GM21360 (cell line): ENCODE measurements around the gene OR10D3.
"Not testable (repeated sequence)": the region's sequence is repeated elsewhere in the genome, so short reads cannot be mapped to it uniquely, and the experiment has no call there.

ENCODE experiments used
- ATAC-seq: cut with Tn5 transposase; IDR thresholded peaks from one replicate; pipeline ENCODE4 v1.9.1; 2021; ENCODE audit warnings: mild to moderate bottlenecking, moderate library complexity; ENCODE audit not compliant: unreplicated experiment

OR10D3 gene

DNA sequence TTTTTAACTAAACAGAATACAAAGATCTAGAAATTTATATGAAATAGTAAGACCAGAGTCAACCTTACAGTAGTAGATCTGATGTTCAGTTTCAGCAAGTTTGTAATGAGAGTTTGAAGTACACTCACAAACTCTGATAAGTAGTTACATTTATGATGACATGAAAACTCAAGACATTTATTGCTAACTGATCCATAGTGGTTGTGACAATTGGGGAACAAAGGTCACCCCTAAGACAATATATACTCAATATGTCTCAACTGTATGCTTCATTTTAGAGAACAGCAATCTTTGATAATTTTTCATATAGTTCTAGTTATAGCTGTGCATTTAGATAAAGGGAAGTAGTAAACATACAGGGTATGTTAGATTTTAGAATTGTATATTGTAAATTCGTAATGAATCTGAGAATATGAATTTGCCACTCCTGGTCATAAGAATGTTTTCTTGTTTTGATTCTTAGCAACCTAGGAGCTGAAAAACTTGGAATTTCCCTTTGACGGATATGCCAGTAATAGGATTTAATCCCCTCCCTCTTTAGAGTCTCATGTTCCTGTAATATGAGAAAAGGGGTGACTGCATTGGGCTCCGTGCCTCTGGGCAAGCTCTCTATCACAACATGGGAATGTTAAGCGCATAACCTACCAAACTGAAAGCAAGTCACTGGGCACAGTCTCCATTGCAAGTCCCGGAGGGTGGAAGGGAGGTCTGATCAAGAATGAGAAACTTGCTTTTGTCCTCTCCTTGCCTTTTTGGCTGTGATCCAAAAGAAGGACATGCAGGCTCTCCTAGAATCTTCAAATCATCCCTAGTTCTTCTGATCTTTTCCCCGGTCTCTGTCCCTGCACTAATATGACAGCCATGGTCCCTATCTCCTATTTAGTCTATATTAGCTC lies 11.4 kb downstream of the OR10D3 start:
- no peak for ATAC-seq

DNA sequence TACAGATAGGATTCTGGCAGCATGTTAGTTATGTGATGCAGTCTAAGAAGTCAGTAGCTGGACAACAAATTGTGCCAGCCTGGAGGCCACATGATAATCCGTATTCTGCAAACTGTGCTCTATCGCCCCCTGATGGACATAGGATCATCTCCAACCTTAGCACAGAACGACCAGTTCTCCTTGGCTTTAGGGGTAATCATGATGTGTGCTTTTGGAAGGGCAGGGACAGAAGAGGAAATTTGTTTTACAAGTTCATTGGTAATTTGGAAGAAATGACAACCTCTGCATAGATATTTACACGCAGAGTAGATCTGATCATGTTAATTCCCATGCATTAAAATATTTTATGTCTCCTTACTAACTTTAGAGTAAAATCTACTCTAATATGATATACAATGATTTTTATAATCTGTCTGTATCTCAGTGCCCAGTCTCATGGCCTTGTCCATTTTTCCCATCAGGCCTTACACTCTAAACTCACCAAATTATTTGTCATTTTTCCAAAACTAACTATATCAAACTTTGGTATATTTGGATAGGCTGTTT lies 12.1 kb downstream of the OR10D3 start:
- peak; percentile 91 for ATAC-seq

DNA sequence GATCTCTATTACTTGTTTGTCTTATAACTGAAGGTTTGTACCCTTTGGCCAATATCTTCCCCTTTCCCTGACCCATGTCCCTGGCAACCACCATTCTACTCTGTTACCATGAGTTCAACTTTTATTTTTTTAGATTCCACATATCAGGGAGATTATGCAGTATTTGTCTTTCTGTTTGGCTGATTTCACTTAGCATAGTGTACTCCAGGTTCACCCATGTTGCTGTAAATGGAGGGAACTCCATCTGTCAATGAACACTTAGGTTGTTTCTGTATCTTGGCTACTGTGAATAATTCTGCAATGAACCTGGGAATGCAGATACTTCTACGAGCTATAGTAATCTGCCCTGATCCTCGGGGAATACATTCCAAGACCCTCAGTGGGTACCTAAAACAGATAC lies 14.9 kb downstream of the OR10D3 start:
- ATAC-seq: no peak

DNA sequence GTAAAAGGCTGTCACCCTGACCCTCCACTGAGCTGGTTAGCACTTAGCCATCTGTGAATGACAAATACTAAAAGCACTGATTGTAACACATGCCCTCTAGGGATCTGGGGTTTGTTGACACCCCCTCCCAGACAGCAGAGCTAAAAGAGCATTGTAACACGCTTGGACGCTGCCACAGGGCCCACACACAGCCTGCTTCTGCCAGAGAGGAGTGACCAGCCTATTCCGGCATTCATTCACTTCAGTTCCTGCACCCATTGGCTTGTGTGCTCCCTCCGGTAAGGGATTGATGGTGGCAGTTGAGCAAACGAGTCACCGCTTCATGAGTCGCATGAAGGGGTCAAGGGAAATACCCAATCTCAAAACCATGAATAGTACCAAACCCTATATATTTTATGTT lies 15.8 kb downstream of the OR10D3 start:
- no peak for ATAC-seq

DNA sequence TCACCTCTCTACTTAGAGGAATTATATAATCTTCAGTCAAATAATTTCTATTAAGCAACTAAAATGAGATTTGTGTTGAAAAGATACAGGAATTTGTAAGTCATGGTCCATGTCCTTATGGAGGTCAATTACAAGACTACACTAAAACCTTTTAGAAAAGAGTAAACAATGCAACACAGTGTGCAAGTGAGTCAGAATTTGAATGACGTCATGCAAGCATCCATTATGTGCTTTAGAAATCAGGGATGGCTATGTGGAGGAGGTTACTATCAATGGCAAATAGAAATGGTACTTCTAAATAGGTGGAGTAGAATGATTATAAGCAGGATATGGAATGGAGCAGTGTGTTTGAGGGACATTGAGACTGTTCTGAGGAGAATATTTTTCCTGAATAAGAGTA lies 16.6 kb downstream of the OR10D3 start:
- no peak for ATAC-seq

DNA sequence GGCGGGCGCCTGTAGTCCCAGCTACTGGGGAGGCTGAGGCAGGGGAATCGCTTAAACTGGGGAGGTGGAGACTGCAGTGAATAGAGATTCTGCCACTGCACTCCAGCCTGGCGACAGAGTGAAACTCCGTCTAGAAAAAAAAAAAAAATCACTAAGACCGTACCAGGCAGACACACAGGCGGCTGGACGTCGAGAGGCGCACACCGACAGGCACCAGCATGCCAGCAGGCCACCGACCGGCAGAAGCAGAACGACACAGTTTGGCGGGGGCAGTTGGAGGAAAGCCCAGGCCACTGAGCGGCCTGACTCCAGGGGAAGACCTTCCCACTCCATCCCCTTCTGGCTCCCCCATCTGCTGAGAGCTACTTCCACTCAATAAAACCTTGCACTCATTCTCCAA lies 17.5 kb downstream of the OR10D3 start:
- ATAC-seq: no peak

DNA sequence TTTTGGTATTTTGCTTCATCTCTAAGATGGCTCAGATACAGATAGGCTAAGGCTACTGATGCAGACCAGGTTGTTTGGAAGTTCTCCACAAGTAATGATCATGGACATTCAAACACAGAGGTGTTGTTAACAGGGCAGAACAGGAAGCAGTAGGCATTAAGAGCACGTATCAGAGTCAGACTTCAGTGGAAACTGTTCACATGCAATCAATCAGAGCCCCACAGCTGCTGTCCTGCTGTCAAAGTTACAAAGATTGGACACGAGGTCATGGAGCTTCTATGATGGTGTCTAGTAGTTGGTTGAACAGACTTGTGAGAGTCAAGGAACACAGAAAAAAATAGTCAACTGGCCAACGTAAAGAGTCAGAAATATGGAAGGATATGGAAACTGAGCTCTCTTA lies 19.8 kb downstream of the OR10D3 start:
- no peak for ATAC-seq

DNA sequence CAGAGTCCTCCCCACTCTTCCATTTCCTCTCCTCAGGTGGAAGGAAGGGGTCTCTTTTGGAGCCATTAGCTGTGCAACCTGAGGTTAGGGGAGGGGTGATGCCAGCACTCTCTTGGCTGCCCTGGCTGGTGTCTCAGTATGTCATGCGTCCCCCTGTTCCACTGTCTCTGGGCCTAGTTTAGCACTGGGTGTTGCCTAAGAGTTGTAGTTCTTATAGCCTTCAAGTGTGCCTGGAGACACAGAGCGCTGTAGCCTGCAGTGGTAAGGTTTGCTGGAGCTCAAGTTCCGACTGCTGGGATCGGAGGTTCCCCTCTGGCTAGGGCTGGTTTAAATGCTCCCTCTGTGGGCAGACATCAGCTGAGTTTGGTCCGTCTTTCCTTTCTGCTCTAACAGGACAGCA lies 20.9 kb downstream of the OR10D3 start:
- ATAC-seq: no peak

DNA sequence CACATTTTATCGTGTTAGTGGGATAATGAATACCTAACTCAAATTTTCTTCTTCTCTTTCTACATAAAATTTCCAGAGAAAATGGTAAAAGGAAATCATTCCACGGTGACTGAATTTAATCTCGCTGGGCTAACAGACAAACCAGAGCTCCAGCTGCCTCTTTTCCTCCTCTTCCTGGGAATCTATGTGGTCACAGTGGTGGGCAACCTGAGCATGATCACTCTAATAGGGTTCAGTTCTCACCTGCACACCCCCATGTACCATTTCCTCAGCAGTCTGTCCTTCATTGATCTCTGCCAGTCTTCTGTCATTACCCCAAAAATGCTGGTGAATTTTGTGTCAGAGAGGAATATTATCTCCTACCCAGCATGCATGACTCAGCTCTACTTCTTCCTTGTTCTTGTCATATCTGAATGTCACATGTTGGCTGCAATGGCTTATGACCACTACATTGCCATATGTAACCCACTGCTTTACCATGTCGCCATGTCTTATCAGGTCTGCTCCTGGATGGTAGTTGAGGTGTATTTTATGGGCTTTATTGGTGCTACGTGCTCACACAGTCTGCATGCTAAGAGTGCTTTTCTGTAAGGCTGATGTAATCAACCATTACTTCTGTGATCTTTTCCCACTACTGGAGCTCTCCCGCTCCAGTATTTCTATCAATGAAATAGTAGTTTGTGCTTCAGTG lies 24.1 kb downstream of the OR10D3 start:
- no peak for ATAC-seq

DNA sequence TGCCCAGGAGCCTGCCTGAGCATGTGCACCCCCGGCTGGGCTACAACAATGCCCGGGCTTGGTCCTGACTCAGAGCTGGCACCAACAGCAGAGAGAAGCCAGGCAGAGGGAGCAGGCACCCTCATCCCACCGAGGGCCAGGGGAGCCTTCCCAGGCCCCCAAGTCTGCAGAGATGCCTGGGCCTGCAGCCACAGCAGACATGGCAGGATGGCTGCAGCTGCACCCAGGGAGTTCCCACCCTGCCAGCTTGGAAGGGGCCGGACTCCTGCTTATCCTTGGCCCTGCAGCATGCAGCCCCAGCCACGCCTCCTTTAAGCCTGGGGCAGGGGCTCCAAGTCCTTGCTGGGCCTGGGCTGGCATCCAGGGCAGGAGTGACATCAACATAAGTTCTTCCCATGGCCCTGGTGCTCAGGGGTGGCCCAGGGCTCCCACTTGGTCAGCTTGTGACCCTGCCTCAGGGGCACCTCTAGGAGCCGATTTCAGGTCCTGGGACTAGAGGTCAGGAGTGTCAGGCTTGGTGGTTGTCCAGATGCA lies 26.7 kb downstream of the OR10D3 start:
- ATAC-seq: no peak

DNA sequence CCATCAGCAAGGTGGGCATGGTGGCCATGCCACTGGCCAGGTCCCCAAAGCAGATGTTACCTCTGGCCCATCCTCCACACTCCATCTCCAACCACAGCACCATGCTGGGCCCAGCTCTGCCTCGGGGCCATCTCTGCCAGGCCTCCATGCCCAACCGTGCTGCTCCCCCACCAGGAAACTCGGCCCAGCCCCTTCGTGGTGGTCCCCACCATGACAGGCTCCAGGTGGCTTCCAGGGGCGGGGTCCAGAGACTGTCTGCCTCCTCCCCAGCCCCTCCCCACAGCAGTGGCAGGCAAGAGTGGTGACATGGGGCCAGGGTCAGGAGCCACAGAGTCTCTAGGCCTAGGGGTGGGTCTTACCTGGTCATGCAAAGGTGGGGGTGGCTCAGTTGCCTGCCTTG lies 27.3 kb downstream of the OR10D3 start:
- no peak for ATAC-seq

DNA sequence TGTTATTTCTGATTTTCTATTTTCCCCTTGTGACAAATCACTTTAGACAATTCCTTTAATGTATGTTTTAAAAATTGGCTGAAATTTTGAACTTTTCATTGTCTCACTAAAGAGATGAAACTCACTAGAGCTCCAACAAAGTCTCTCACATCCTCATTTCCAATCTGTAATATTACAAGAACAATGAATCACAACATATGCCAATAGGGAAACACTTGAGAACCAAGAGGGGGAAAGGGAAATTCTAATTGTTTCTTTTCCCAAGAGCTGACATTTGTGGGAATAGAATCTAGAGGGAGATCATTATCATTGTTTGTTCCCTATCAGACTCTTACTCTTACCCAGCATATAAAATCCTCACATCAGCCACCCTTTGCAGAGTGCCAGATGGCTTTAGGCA lies 28.2 kb downstream of the OR10D3 start:
- ATAC-seq: no peak

DNA sequence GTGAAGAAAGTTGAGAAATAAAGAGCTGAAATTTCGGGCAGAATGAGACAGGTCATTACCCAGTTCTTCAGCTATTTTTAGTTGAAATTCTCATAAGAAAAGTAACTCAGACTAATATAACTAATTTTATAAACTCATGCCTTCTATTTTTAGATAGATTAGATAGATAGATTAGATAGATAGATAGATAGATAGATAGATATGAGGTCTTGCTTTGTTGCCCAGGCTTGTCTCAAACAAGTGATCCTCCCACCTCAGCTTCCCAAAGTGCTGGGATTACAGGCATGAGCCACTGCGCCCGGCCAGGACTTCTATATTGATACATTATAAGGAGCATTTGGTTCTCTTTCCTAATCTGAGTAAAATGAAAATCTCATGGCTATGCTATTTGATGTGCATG lies 30.9 kb downstream of the OR10D3 start:
- no peak for ATAC-seq

DNA sequence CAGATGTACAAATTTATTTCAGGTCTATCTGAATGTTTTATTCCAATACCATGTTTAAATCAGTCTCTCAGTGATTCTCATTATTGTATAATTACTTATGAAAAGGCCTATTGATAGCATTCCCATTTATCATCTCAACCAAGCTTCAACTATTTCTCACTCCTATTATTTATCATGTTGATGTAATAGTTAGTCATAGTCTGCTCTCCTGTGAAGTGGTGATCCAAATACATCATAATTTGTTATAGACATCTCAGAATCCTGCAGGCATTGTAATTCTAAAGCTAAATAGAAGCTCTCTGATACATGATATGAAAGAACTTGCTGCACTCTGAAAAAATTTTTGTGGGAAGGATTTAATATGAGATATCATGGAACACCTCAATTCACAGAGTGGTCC lies 36.0 kb downstream of the OR10D3 start:
- no peak for ATAC-seq

DNA sequence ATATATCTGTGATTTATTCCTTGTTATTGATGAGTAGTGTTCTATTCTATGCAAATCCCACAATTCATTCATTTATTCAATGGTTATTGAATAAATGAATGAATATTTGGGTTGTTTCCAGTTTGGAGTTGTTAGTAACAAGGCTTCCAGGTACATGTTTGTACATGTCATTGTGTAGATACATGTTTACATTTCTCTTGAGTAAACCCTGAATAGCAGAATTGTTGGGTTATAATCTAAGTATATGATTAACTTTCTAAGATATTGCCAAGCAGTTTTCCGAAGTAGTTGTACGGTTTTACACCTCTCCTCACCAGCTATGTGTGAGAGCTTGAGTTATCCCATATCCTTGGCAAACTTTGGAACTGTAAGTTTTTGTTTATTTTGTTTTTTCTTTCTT lies 39.3 kb downstream of the OR10D3 start:
- ATAC-seq: no peak

DNA sequence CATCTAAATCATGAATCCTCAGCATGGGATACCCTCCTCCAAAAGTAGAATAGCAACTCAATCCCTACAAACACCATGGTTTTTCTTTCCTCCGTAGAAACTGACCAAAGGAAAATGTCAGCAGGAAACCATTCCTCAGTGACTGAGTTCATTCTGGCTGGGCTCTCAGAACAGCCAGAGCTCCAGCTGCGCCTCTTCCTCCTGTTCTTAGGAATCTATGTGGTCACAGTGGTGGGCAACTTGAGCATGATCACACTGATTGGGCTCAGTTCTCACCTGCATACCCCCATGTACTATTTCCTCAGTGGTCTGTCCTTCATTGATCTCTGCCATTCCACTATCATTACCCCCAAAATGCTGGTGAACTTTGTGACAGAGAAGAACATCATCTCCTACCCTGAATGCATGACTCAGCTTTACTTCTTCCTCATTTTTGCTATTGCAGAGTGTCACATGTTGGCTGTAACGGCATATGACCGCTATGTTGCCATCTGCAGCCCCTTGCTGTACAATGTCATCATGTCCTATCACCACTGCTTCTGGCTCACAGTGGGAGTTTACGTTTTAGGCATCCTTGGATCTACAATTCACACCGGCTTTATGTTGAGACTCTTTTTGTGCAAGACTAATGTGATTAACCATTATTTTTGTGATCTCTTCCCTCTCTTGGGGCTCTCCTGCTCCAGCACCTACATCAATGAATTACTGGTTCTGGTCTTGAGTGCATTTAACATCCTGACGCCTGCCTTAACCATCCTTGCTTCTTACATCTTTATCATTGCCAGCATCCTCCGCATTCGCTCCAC lies 41.7 kb downstream of the OR10D3 start:
- ATAC-seq: not testable (repeated sequence)

DNA sequence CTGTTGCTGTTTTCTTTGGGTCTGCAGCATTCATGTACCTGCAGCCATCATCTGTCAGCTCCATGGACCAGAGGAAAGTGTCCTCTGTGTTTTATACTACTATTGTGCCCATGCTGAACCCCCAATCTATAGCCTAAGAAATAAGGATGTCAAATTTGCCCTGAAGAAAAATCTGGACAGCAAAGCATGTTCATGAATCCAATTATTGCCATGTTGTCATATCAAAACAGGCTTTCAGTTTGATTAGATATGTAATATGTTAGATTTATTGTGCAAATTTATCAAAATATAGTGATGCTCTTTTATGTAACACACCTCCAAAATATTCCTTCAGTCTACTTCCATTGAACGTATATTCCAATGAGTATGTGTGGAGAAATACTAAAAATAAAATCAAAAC lies 42.3 kb downstream of the OR10D3 start:
- ATAC-seq: no peak

DNA sequence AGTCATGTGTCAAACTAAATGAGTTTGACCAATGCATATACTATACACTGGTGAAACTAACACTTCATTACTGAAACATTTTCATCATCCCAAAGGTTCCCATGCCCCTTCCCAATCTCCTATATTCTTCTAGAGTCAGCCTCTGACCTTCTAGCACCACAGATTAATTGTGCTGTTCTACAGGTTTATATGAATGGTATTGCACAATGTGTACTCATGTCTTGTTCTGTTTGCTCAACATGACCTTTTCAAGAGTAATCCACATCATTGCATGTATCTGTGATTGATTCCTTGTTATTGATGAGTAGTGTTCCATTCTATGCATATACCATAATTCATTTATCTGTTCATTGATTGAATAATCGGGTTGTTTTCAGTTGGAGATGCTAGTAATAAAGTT lies 50.2 kb downstream of the OR10D3 start:
- no peak for ATAC-seq
